OCI-LY1 (cell line): ENCODE data around the gene PTAR1.

Experiments
- H2AFZ ChIP-seq: fragments of 200-600 bp; sonication (generic), shearing (Covaris generic); 2 replicates; pipeline ENCODE4 v1.6.0; 2014; ENCODE audit warnings: antibody characterized with exemption, mild to moderate bottlenecking, low read length
- H3F3A ChIP-seq: fragments of 200-600 bp; sonication (generic), shearing (Covaris generic); 2 replicates; pipeline ENCODE4 v1.6.0; 2014; ENCODE audit warnings: mild to moderate bottlenecking, antibody characterized with exemption, low read length, moderate library complexity; ENCODE audit not compliant: insufficient read depth
- H3K27ac ChIP-seq: fragments of 200-600 bp; sonication (generic); 2 replicates; pipeline ENCODE4 v1.5.1; 2014; ENCODE audit warnings: low read length, mixed run types, mild to moderate bottlenecking, low read depth; ENCODE audit not compliant: poor library complexity, severe bottlenecking
- H3K27me3 ChIP-seq: fragments of 200-600 bp; sonication (generic); 2 replicates; pipeline ENCODE4 v1.6.0; 2014; ENCODE audit warnings: antibody characterized with exemption, mild to moderate bottlenecking, low read length, moderate library complexity; ENCODE audit not compliant: insufficient read depth
- H3K36me3 ChIP-seq: fragments of 200-600 bp; sonication (generic); 2 replicates; pipeline ENCODE4 v1.6.1; 2014; ENCODE audit warnings: mild to moderate bottlenecking, antibody characterized with exemption, low read length, moderate library complexity, mixed read lengths; ENCODE audit not compliant: insufficient read depth
- H3K4me1 ChIP-seq: fragments of 200-600 bp; sonication (generic); 2 replicates; pipeline ENCODE4 v1.5.1; 2014; ENCODE audit warnings: mild to moderate bottlenecking, low read length, moderate library complexity; ENCODE audit not compliant: insufficient read depth, severe bottlenecking
- H3K4me2 ChIP-seq: fragments of 200-600 bp; sonication (generic), shearing (Covaris generic); 2 replicates; pipeline ENCODE4 v1.6.1; 2014; ENCODE audit warnings: low read length
- H3K4me3 ChIP-seq: fragments of 200-600 bp; sonication (generic); 2 replicates; pipeline ENCODE4 v1.5.1; 2014; ENCODE audit warnings: low read length, low read depth, mild to moderate bottlenecking, mixed read lengths; ENCODE audit not compliant: poor library complexity, severe bottlenecking
- H3K79me2 ChIP-seq: fragments of 200-600 bp; shearing (Covaris generic); 2 replicates; pipeline ENCODE4 v1.6.1; 2016; ENCODE audit warnings: mixed run types, low read length, mixed read lengths; ENCODE audit not compliant: insufficient read depth
- H3K9ac ChIP-seq: fragments of 200-600 bp; sonication (generic), shearing (Covaris generic); 2 replicates; pipeline ENCODE4 v1.6.1; 2014; ENCODE audit warnings: mild to moderate bottlenecking, low read length, mixed read lengths
- H3K9me2 ChIP-seq: fragments of 200-600 bp; sonication (generic), shearing (Covaris generic); 2 replicates; pipeline ENCODE4 v1.6.1; 2014; ENCODE audit warnings: low read depth, mild to moderate bottlenecking, low read length, mixed read lengths
- H3K9me3 ChIP-seq: fragments of 200-600 bp; shearing (Covaris generic); 2 replicates; pipeline ENCODE4 v1.6.1; 2014; ENCODE audit warnings: low read length, mixed read lengths
- H4K20me1 ChIP-seq: fragments of 200-600 bp; sonication (generic), shearing (Covaris generic); 2 replicates; pipeline ENCODE4 v1.6.0; 2016; ENCODE audit warnings: mild to moderate bottlenecking, low read length; ENCODE audit not compliant: insufficient read depth
- EZH2 ChIP-seq: fragments of 200-600 bp; sonication (generic), shearing (Covaris generic); IDR thresholded peaks from 2 replicates; pipeline ENCODE4 v1.8.0; 2017; ENCODE audit warnings: borderline replicate concordance, mixed run types, mild to moderate bottlenecking, antibody characterized with exemption, low read length, moderate library complexity, mixed read lengths
- TF ChIP-seq, protein P1 (sequence below): fragments of 200-600 bp; sonication (generic), shearing (Covaris generic); IDR thresholded peaks from 2 replicates; pipeline ENCODE4 v1.5.1; 2017; ENCODE audit warnings: mild to moderate bottlenecking, antibody characterized with exemption, low read length, moderate library complexity, mixed read lengths

The PTAR1 gene

DNA sequence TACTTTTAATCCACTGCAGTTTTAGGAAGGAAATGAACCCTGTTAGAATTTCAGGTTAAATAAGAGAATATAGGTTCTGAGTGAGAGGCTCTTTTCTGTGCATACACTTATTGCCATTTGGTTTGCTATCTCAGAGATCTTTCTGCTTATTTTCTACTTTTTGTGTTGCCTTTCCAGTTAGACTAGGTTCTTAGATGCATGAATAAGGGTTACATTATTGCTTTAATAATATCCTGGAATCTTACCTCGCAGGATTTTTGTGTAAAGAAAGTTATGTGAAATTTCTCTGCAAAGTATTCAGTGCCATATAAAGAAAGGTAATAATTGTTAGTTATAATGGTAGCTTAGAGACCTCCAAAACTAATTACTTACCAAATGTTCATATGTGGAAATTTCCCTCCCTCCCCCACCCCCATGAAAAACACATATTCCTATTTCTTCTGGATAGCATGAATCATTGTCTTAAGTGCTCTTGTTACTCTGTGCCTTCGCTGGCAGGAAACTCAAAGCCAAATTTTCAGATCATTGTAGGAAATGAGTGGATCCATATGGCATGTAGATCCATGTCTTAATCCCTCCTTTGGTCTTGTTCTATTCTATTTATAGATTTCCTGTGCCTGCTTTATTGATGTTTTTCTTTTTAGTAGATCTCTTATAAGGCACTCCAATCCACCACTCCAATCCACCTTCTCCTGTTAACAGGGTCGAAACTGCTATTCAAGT is 84.9 kb downstream of the PTAR1 start:
- Histone ChIP-seq H4K20me1 (no peaks in the 10 kb centered on the region), H3K79me2 (no peaks in the 10 kb centered on the region), H3K27ac (no peak overlapping the region), H3K9ac (no peak overlapping the region), H3K4me2 (no peak overlapping the region), H3K4me3 (no peak overlapping the region), H3K9me3 (no peaks in the 10 kb centered on the region), H3K4me1 (peaks cover 6% of the 10 kb centered on the region), H3F3A (no peaks in the 10 kb centered on the region), H3K9me2 (no peaks in the 10 kb centered on the region), H2AFZ (no peak overlapping the region), H3K36me3 (no peaks in the 10 kb centered on the region), H3K27me3 (no peaks in the 10 kb centered on the region)
- TF ChIP-seq, protein P1, sequence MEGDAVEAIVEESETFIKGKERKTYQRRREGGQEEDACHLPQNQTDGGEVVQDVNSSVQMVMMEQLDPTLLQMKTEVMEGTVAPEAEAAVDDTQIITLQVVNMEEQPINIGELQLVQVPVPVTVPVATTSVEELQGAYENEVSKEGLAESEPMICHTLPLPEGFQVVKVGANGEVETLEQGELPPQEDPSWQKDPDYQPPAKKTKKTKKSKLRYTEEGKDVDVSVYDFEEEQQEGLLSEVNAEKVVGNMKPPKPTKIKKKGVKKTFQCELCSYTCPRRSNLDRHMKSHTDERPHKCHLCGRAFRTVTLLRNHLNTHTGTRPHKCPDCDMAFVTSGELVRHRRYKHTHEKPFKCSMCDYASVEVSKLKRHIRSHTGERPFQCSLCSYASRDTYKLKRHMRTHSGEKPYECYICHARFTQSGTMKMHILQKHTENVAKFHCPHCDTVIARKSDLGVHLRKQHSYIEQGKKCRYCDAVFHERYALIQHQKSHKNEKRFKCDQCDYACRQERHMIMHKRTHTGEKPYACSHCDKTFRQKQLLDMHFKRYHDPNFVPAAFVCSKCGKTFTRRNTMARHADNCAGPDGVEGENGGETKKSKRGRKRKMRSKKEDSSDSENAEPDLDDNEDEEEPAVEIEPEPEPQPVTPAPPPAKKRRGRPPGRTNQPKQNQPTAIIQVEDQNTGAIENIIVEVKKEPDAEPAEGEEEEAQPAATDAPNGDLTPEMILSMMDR: no peak
- TF ChIP-seq EZH2: no peak

GRCh38 chr9:69674112-69674685 is 85.6 kb downstream of the PTAR1 start:
- Histone ChIP-seq H3K27ac (no peak overlapping the region), H3K4me2 (no peak overlapping the region), H3K4me3 (no peak overlapping the region), H3F3A (no peaks in the 10 kb centered on the region), H2AFZ (no peak overlapping the region), H3K9me2 (no peaks in the 10 kb centered on the region), H3K79me2 (no peaks in the 10 kb centered on the region), H3K9ac (no peak overlapping the region), H3K9me3 (no peaks in the 10 kb centered on the region), H3K4me1 (peaks cover 6% of the 10 kb centered on the region), H3K27me3 (no peaks in the 10 kb centered on the region), H4K20me1 (no peaks in the 10 kb centered on the region), H3K36me3 (no peaks in the 10 kb centered on the region)
- no peak for TF ChIP-seq EZH2
- TF ChIP-seq, protein P1: no peak

- Histone ChIP-seq H3F3A (no peaks in the 10 kb centered on the region), H3K9ac (no peak overlapping the region; the same call in 1 of the 2 replicates), H3K27ac (no peak overlapping the region), H2AFZ (no peak overlapping the region), H3K36me3 (no peaks in the 10 kb centered on the region), H3K79me2 (no peaks in the 10 kb centered on the region), H3K4me2 (peak overlapping the region; percentile 90; the same call in 1 of the 2 replicates), H3K27me3 (no peaks in the 10 kb centered on the region), H3K4me1 (peaks cover 6% of the 10 kb centered on the region), H3K9me3 (no peaks in the 10 kb centered on the region), H3K4me3 (peak overlapping the region; percentile 61), H4K20me1 (no peaks in the 10 kb centered on the region), H3K9me2 (no peaks in the 10 kb centered on the region)
- TF ChIP-seq, protein P1: no peak
- TF ChIP-seq EZH2: no peak
Measured at GRCh38 chr9:69673311-69673640, 86.5 kb downstream of the PTAR1 start.
